ENCODE data around the gene LRRC17. TPM values are rescaled to one million over a fixed set of nuclear protein-coding genes. Genes with fewer than 3 reads are reported as not detected.
A peak's percentile ranks its signal among the peaks of the same experiment; 100 is the strongest.

Gene LRRC17
- total RNA-seq, 1 experiment from 2014 or later, result 0.39 TPM

- intact Hi-C loops (cut with micrococcal nuclease; ENCODE audit: unreplicated experiment), result no loop called here
- no peaks in the 10 kb centered on the region for H3K4me1 Mint-ChIP-seq (ENCODE audit: low read depth, unreplicated experiment)
- ChIA-PET POLR2A (no interaction called here), CTCF (interaction anchor here (0.6 kb wide), 1 partner anchor 9 kb away, joined by 3 read pairs; no protein-coding TSS in a partner anchor)
- TF ChIP-seq, protein P1, sequence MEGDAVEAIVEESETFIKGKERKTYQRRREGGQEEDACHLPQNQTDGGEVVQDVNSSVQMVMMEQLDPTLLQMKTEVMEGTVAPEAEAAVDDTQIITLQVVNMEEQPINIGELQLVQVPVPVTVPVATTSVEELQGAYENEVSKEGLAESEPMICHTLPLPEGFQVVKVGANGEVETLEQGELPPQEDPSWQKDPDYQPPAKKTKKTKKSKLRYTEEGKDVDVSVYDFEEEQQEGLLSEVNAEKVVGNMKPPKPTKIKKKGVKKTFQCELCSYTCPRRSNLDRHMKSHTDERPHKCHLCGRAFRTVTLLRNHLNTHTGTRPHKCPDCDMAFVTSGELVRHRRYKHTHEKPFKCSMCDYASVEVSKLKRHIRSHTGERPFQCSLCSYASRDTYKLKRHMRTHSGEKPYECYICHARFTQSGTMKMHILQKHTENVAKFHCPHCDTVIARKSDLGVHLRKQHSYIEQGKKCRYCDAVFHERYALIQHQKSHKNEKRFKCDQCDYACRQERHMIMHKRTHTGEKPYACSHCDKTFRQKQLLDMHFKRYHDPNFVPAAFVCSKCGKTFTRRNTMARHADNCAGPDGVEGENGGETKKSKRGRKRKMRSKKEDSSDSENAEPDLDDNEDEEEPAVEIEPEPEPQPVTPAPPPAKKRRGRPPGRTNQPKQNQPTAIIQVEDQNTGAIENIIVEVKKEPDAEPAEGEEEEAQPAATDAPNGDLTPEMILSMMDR (IDR thresholded peaks at IDR 0.05; ENCODE audit: insufficient read depth in 1 of 2, low read depth in 1 of 2, low read length in 1 of 2, severe bottlenecking in 1 of 2, unreplicated experiment in 1 of 2), result no peak
- no peak overlapping the region for H3K27ac Mint-ChIP-seq (ENCODE audit: unreplicated experiment)
- no peaks in the 10 kb centered on the region for H3K36me3 Mint-ChIP-seq (ENCODE audit: insufficient read depth, unreplicated experiment)
- no peak for DNase-seq
- no TSS peak for BruUV-seq (replicated peaks)
- Histone ChIP-seq H3K36me3 (ENCODE audit: control insufficient read depth, insufficient read depth, low read length) (no peaks in the 10 kb centered on the region), H3K4me3 (ENCODE audit: low read depth, low read length) (no peak overlapping the region), H3K27me3 (replicated peaks; ENCODE audit: control insufficient read depth, insufficient read depth, low read length) (no peaks in the 10 kb centered on the region), H3K4me1 (no peaks in the 10 kb centered on the region), H3K9me3 (no peaks in the 10 kb centered on the region)
- no peaks in the 10 kb centered on the region for H3K27me3 Mint-ChIP-seq (ENCODE audit: insufficient read depth, unreplicated experiment)
- no peaks in the 10 kb centered on the region for H3K9me3 Mint-ChIP-seq (ENCODE audit: unreplicated experiment)
- H3K4me3 Mint-ChIP-seq (ENCODE audit: unreplicated experiment), result no peak overlapping the region
These were observed 6.0 kb downstream of the LRRC17 start for GRCh38 chr7:102918845-102919244.

- CTCF ChIA-PET, result no interaction called here
- no peaks in the 10 kb centered on the region for H3K27me3 Mint-ChIP-seq (ENCODE audit: insufficient read depth, unreplicated experiment)
- H3K4me1 Mint-ChIP-seq (ENCODE audit: low read depth, unreplicated experiment), result peaks cover 19% of the 10 kb centered on the region
- H3K9me3 Mint-ChIP-seq (ENCODE audit: unreplicated experiment), result no peaks in the 10 kb centered on the region
- Histone ChIP-seq H3K4me1 (peaks cover 30% of the 10 kb centered on the region), H3K36me3 (ENCODE audit: control insufficient read depth, insufficient read depth, low read length) (no peaks in the 10 kb centered on the region), H3K4me3 (ENCODE audit: low read depth, low read length) (no peak overlapping the region), H3K9me3 (no peaks in the 10 kb centered on the region), H3K27me3 (replicated peaks; ENCODE audit: control insufficient read depth, insufficient read depth, low read length) (no peaks in the 10 kb centered on the region)
- no peak overlapping the region for H3K4me3 Mint-ChIP-seq (ENCODE audit: unreplicated experiment)
- BruUV-seq (replicated peaks), result no TSS peak
- DNase-seq, result no peak
- TF ChIP-seq, protein P1 (IDR thresholded peaks at IDR 0.05; ENCODE audit: insufficient read depth in 1 of 2, low read depth in 1 of 2, low read length in 1 of 2, severe bottlenecking in 1 of 2, unreplicated experiment in 1 of 2), result no peak
- no peaks in the 10 kb centered on the region for H3K36me3 Mint-ChIP-seq (ENCODE audit: insufficient read depth, unreplicated experiment)
- POLR2A ChIA-PET, result no interaction called here
- peak overlapping the region; percentile 29 for H3K27ac Mint-ChIP-seq (ENCODE audit: unreplicated experiment)
- intact Hi-C loops (cut with micrococcal nuclease; ENCODE audit: unreplicated experiment), result no loop called here
These were observed 13.4 kb downstream of the LRRC17 start for GRCh38 chr7:102925976-102926782.

GRCh38 chr7:102926783-102927140, 14.0 kb downstream of the LRRC17 start:
- Mint-ChIP-seq H3K4me3 (ENCODE audit: unreplicated experiment) (no peak overlapping the region), H3K9me3 (ENCODE audit: unreplicated experiment) (no peaks in the 10 kb centered on the region), H3K36me3 (ENCODE audit: insufficient read depth, unreplicated experiment) (no peaks in the 10 kb centered on the region), H3K4me1 (ENCODE audit: low read depth, unreplicated experiment) (peaks cover 19% of the 10 kb centered on the region), H3K27ac (ENCODE audit: unreplicated experiment) (peak overlapping the region; percentile 29), H3K27me3 (ENCODE audit: insufficient read depth, unreplicated experiment) (no peaks in the 10 kb centered on the region)
- H3K4me1 ChIP-seq, result peaks cover 30% of the 10 kb centered on the region
- H3K4me3 ChIP-seq (ENCODE audit: low read depth, low read length), result no peak overlapping the region
- intact Hi-C loops (cut with micrococcal nuclease; ENCODE audit: unreplicated experiment), result no loop called here
- DNase-seq, result no peak
- CTCF ChIA-PET, result no interaction called here
- POLR2A ChIA-PET, result no interaction called here
- TF ChIP-seq, protein P1 (IDR thresholded peaks at IDR 0.05; ENCODE audit: insufficient read depth in 1 of 2, low read depth in 1 of 2, low read length in 1 of 2, severe bottlenecking in 1 of 2, unreplicated experiment in 1 of 2), result no peak
- no peaks in the 10 kb centered on the region for H3K9me3 ChIP-seq
- H3K27me3 ChIP-seq (replicated peaks; ENCODE audit: control insufficient read depth, insufficient read depth, low read length), result no peaks in the 10 kb centered on the region
- no peaks in the 10 kb centered on the region for H3K36me3 ChIP-seq (ENCODE audit: control insufficient read depth, insufficient read depth, low read length)
- no TSS peak for BruUV-seq (replicated peaks)

All from Caco-2 (cell line).